Smooth muscle cell (in vitro differentiated cells): ENCODE measurements around the gene SELENOO. TPM values are rescaled to one million over a fixed set of nuclear protein-coding genes. Genes with fewer than 3 reads are reported as not detected.

Source experiments
- DNase-seq: peaks from one replicate; lab custom pipeline; 2025; ENCODE audit not compliant: unreplicated experiment; lab: John Stamatoyannopoulos, UW
- H2AFZ ChIP-seq: fragments of 200-600 bp; sonication (generic); 2 replicates; pipeline ENCODE4 v1.6.0; 2016; ENCODE audit warnings: antibody characterized with exemption, low read depth, mild to moderate bottlenecking
- H3F3A ChIP-seq: fragments of 200-600 bp; sonication (generic); 2 replicates; pipeline ENCODE4 v1.6.0; 2017; ENCODE audit warnings: antibody characterized with exemption, low read depth
- H3K27ac ChIP-seq: fragments of 200-600 bp; sonication (generic); 2 replicates; pipeline ENCODE4 v1.5.1; 2016; ENCODE audit warnings: low read depth, mild to moderate bottlenecking
- H3K27me3 ChIP-seq: fragments of 200-600 bp; sonication (generic); 2 replicates; pipeline ENCODE4 v1.6.1; 2016; ENCODE audit warnings: low read depth, mild to moderate bottlenecking
- H3K36me3 ChIP-seq: fragments of 200-600 bp; sonication (generic); 2 replicates; pipeline ENCODE4 v1.5.1; 2016; ENCODE audit warnings: low read depth
- H3K4me1 ChIP-seq: fragments of 200-600 bp; sonication (generic); 2 replicates; pipeline ENCODE4 v1.5.1; 2016; ENCODE audit warnings: low read depth
- H3K4me2 ChIP-seq: fragments of 200-600 bp; sonication (generic); 2 replicates; pipeline ENCODE4 v1.6.0; 2016; ENCODE audit warnings: mild to moderate bottlenecking
- H3K4me3 ChIP-seq: fragments of 200-600 bp; sonication (generic); 2 replicates; pipeline ENCODE4 v1.5.1; 2016; ENCODE audit warnings: mild to moderate bottlenecking
- H3K79me2 ChIP-seq: fragments of 200-600 bp; sonication (generic); 2 replicates; pipeline ENCODE4 v1.6.0; 2016; ENCODE audit warnings: low read depth, mild to moderate bottlenecking
- H3K9ac ChIP-seq: fragments of 200-600 bp; sonication (generic); 2 replicates; pipeline ENCODE4 v1.6.0; 2016; ENCODE audit warnings: low read depth
- H3K9me3 ChIP-seq: fragments of 200-600 bp; sonication (generic); replicated peaks from 2 replicates; pipeline ENCODE4 v1.5.1; 2016; ENCODE audit warnings: low read depth
- H4K20me1 ChIP-seq: fragments of 200-600 bp; sonication (generic); 2 replicates; pipeline ENCODE4 v1.6.0; 2016; ENCODE audit warnings: low read depth
- WGBS: methylation state at CpG from one replicate; pipeline ENCODE4 v1.1.7; 2016; ENCODE audit warnings: low lambda C conversion rate; 5-methylcytosine and 5-hydroxymethylcytosine counted together
- polyA plus RNA-seq: library from polyadenylated mRNA; unstranded; fragments of >200 nt; fragmentation: Nextera tagmentation; extraction: Ambion mirVana; gene quantifications from 2 replicates; pipeline ENCODE4 v1.2.1, GENCODE V29; 2016
- total RNA-seq: library from RNA; depleted of rRNA; stranded (reverse); fragments of >200 nt; gene quantifications from 2 replicates; pipeline ENCODE4 v1.2.3, GENCODE V29; 2014
- TF ChIP-seq, protein P1 (sequence below): fragments of 200-600 bp; sonication (generic); IDR thresholded peaks from 2 replicates; pipeline ENCODE4 v1.5.1; 2017; ENCODE audit warnings: borderline replicate concordance, mild to moderate bottlenecking, antibody characterized with exemption; ENCODE audit not compliant: insufficient read depth, poor library complexity, severe bottlenecking

SELENOO gene
- total and polyA plus RNA-seq, 2 experiments from 2014 or later: 9.0 to 21.3 TPM

DNA sequence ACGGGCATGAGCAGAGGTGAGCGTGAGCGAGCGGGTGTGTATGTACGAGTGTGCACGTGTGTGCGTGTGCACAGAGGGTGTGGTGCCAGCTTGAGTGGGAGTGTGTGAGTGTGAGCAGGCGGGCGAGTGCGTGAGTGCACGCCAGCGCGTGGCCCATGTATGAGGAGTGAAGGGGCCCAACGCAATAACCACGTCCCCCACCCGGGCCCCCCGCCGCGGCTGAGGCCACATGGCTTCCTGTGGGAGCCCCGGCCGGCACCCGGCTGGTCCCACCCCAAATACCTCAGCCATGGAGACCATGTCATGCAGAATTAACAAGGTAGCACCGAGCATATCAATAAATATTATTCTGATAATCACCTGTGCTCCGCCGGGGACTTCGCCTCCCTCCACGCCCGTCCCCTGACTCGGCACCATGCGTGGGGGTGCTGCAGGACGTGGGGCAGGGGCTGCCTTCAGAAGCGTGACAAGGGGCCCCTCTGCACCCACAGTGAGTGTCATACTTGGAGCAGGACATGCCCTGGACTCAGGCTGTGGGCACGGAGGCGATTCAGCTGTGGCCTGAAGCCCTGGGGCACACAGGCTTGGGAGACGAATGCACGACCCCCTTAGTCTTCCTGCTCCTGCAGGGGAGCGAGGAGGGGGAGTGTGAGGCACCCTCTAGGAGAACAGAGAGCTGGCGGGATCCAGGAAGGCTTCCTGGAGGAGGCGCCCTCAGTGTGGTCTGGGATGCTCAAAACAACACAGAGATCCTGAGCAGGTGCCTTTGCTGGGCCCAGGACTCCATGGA is 20.7 kb upstream of the SELENOO start:
- WGBS: 97% methylated on average over 39 of the region's 39 CpGs
- TF ChIP-seq, protein P1, sequence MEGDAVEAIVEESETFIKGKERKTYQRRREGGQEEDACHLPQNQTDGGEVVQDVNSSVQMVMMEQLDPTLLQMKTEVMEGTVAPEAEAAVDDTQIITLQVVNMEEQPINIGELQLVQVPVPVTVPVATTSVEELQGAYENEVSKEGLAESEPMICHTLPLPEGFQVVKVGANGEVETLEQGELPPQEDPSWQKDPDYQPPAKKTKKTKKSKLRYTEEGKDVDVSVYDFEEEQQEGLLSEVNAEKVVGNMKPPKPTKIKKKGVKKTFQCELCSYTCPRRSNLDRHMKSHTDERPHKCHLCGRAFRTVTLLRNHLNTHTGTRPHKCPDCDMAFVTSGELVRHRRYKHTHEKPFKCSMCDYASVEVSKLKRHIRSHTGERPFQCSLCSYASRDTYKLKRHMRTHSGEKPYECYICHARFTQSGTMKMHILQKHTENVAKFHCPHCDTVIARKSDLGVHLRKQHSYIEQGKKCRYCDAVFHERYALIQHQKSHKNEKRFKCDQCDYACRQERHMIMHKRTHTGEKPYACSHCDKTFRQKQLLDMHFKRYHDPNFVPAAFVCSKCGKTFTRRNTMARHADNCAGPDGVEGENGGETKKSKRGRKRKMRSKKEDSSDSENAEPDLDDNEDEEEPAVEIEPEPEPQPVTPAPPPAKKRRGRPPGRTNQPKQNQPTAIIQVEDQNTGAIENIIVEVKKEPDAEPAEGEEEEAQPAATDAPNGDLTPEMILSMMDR: no peak
- H3F3A ChIP-seq: no peaks in the 10 kb centered on the region

DNA sequence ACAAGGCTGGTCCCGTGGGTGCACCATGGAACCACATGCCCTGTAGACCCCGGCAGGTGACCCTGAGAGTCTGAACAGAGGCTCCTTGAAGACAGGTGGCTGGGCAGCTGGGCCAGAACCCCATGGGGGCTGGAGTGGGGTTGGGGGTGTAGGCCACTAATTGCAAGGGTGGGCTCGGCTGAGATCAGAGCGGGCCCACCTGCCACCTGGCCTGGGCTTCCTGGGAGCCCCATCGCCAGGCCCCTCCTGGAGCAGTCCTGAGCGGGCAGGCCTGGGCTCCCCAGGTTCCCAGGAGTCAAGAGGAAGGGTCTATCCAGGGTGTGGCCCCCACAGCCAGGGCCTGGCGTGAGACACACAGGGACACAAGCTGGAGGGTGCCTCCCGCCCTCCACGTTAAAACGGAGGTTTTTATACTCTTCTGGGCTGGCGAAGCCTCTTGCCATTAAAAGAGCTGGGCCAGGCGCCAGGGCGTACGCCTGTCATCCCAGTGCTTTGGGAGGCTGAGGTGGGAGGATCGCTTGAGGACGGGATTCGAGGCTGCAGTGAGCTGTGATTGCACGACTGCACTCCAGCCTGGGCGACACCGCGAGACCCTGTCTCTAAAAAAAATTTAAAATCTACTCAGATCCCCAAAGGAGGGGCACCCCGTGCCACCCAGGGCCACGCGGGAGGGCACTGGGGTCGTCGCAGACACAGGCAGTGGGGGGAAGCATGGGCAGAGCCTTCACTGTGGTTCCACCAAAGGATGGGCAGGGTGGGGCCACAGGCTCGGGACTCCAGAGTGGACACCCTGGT is 19.9 kb upstream of the SELENOO start:
- Histone ChIP-seq H2AFZ (no peak overlapping the region), H3F3A (no peaks in the 10 kb centered on the region), H3K79me2 (peaks cover under 1% of the 10 kb centered on the region), H3K4me2 (no peak overlapping the region), H3K27ac (no peak overlapping the region), H3K27me3 (no peaks in the 10 kb centered on the region), H3K9ac (no peak overlapping the region), H3K9me3 (no peaks in the 10 kb centered on the region), H4K20me1 (no peaks in the 10 kb centered on the region), H3K4me3 (no peak overlapping the region), H3K36me3 (no peaks in the 10 kb centered on the region), H3K4me1 (no peaks in the 10 kb centered on the region)
- no peak for DNase-seq
- TF ChIP-seq, protein P1: no peak
- WGBS: 97% methylated on average over 26 of the region's 27 CpGs

More for the DNA sequence above, 20.7 kb upstream of the SELENOO start:
- Histone ChIP-seq H3K27ac (no peak overlapping the region), H2AFZ (no peak overlapping the region), H3K4me3 (no peak overlapping the region), H3K4me1 (no peaks in the 10 kb centered on the region), H3K4me2 (no peak overlapping the region), H3K36me3 (no peaks in the 10 kb centered on the region), H3K79me2 (no peaks in the 10 kb centered on the region), H3K27me3 (no peaks in the 10 kb centered on the region), H3K9ac (no peak overlapping the region), H3K9me3 (no peaks in the 10 kb centered on the region), H4K20me1 (no peaks in the 10 kb centered on the region)
- DNase-seq: no peak

DNA sequence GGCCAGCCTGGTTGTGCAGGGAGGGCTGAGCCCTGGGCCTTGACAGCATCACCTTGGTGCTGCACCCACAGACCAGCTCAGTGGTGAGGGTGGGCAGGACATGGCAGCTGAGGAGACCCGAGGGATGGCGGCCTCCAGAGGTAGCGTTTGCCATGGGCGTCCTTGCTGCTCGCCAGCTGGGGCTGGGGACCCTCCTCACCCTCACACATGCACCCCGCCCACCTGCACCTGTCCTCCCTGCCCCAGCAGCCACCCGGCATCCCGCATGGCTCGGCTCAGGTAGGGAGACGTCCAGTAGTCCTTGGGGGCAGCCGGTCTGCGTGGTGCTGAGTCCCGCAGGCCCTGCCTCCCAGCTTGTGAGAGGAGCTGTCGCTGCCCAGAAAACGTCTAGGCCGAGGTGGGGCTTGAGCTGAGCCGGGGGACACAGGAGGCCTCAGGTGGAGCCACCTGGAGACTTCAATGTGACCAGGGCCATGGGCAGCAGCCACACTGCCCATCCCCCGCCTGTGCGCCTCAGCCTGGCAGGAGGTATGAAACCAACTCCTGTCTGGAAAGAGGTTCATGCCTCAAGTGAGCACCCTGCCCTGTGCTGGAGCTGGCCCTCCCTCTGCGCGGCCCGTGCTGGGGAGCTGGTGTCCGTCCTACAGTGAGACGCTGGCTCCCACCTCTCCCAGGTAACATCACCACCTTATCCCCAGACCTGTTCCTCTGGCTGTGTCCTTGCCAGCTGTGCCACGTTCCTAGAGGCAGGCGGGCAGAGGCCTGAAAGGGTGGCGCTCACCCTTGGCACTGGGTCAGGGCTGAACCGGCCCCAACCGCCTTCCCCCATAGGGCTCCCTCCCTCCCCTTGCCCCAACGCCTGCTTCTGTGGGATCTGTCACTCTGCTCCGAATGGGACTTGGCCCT is 18.4 kb upstream of the SELENOO start:
- WGBS: 93% methylated on average over 29 of the region's 31 CpGs
- Histone ChIP-seq H3K9ac (no peak overlapping the region), H3K4me2 (no peak overlapping the region), H3K27me3 (no peaks in the 10 kb centered on the region), H3K9me3 (no peaks in the 10 kb centered on the region), H3K4me3 (no peak overlapping the region), H2AFZ (no peak overlapping the region), H3K79me2 (peaks cover 15% of the 10 kb centered on the region), H3K27ac (no peak overlapping the region), H4K20me1 (peaks cover 5% of the 10 kb centered on the region), H3K4me1 (no peaks in the 10 kb centered on the region), H3F3A (no peaks in the 10 kb centered on the region), H3K36me3 (no peaks in the 10 kb centered on the region)
- TF ChIP-seq, protein P1: no peak
- no peak for DNase-seq
